ENCODE results near the gene ZNF343.

DNA sequence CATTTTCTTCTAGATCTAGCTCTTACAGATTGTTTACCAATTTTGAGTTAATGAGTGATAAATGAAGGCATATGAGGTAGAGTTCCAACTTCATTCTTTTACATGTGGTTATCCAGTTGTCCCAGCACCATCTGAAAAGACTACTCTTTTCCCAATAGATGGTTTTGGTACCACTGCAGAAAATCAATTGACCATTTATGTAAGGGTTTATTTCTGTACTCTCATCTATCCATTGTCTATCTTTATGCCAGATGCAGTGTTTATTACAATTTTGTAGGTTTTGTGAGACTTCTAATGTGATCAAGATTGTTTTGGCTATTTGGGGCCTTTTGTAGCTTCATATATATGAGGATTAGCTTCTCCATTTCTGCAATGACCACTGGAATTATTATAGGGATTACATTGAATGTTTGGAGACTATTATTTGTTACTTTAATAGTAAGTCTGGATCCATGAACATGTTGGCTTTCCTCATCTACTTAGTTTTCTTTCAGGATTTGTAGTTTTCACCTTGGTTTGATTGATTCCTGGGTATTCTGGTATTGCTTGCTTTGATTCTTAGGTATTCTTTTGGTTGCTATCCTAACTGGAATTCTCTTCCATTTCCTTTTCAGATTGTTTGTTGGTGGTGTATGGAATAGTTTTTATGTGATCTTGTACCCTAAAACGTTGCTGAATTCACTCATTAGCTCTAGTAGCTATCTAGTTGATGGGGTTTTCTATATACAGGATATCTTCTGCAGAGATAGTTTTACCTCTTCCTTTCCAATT is 48.5 kb downstream of the ZNF343 start:
- TF ChIP-seq, protein P1, sequence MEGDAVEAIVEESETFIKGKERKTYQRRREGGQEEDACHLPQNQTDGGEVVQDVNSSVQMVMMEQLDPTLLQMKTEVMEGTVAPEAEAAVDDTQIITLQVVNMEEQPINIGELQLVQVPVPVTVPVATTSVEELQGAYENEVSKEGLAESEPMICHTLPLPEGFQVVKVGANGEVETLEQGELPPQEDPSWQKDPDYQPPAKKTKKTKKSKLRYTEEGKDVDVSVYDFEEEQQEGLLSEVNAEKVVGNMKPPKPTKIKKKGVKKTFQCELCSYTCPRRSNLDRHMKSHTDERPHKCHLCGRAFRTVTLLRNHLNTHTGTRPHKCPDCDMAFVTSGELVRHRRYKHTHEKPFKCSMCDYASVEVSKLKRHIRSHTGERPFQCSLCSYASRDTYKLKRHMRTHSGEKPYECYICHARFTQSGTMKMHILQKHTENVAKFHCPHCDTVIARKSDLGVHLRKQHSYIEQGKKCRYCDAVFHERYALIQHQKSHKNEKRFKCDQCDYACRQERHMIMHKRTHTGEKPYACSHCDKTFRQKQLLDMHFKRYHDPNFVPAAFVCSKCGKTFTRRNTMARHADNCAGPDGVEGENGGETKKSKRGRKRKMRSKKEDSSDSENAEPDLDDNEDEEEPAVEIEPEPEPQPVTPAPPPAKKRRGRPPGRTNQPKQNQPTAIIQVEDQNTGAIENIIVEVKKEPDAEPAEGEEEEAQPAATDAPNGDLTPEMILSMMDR (IDR thresholded peaks at IDR 0.05) = no peak
- TF ChIP-seq POLR2A (IDR thresholded peaks at IDR 0.05) = no peak
